DLD1 (cell line): ENCODE measurements around the gene PCBP3.
"Not testable (repeated sequence)": the region's sequence is repeated elsewhere in the genome, so short reads cannot be mapped to it uniquely, and the experiment has no call there.

Experiments
- in situ Hi-C: cut with HindIII; loops from 2 replicates; pipeline ENCODE4 v1.10.0; 2017; ENCODE audit warnings: low sequenced_read_pairs

PCBP3 gene

GRCh38 chr21:45662623-45663245 lies 19.2 kb downstream of the PCBP3 start:
- in situ Hi-C loops = not testable (repeated sequence)

GRCh38 chr21:45669382-45669781 lies 25.9 kb downstream of the PCBP3 start:
- in situ Hi-C loops = no loop called here

- in situ Hi-C loops = no loop called here
These were observed 27.2 kb downstream of the PCBP3 start for GRCh38 chr21:45670731-45671130.

- in situ Hi-C loops = not testable (repeated sequence)
These were observed 35.3 kb downstream of the PCBP3 start for GRCh38 chr21:45678790-45679189.

- in situ Hi-C loops = no loop called here
These were observed 36.7 kb downstream of the PCBP3 start for GRCh38 chr21:45680215-45680614.

GRCh38 chr21:45695086-45695485 lies 51.6 kb downstream of the PCBP3 start:
- in situ Hi-C loops = no loop called here

- in situ Hi-C loops = no loop called here
These were observed 55.1 kb downstream of the PCBP3 start for GRCh38 chr21:45698493-45699184.

- in situ Hi-C loops = no loop called here
These were observed 55.9 kb downstream of the PCBP3 start for GRCh38 chr21:45699251-45699942.

GRCh38 chr21:45699966-45700365 lies 56.4 kb downstream of the PCBP3 start:
- in situ Hi-C loops = no loop called here

GRCh38 chr21:45700461-45700860 lies 56.9 kb downstream of the PCBP3 start:
- in situ Hi-C loops = no loop called here

GRCh38 chr21:45704311-45705108 lies 61.0 kb downstream of the PCBP3 start:
- in situ Hi-C loops = no loop called here

- in situ Hi-C loops = no loop called here
These were observed 62.8 kb downstream of the PCBP3 start for GRCh38 chr21:45706299-45706698.

- in situ Hi-C loops = no loop called here
These were observed 65.6 kb downstream of the PCBP3 start for GRCh38 chr21:45709173-45709572.

GRCh38 chr21:45709696-45710268 lies 66.3 kb downstream of the PCBP3 start:
- in situ Hi-C loops = no loop called here

- in situ Hi-C loops = not testable (repeated sequence)
These were observed 66.8 kb downstream of the PCBP3 start for GRCh38 chr21:45710306-45710705.

- in situ Hi-C loops = no loop called here
These were observed 70.1 kb downstream of the PCBP3 start for GRCh38 chr21:45713613-45714012.

GRCh38 chr21:45715441-45715840 lies 71.9 kb downstream of the PCBP3 start:
- in situ Hi-C loops = no loop called here

GRCh38 chr21:45718413-45718812 lies 74.9 kb downstream of the PCBP3 start:
- in situ Hi-C loops = no loop called here

- in situ Hi-C loops = no loop called here
These were observed 75.8 kb downstream of the PCBP3 start for GRCh38 chr21:45719177-45719802.

- in situ Hi-C loops = not testable (repeated sequence)
These were observed 76.7 kb downstream of the PCBP3 start for GRCh38 chr21:45720204-45720603.
